Endothelial cell of umbilical vein (primary cell): ENCODE data around the gene TSPAN31.

ENCODE experiments used
- CTCF ChIP-seq, 2 donors: IDR thresholded peaks; 1 replicate in 1 of 2; 2 replicates in 1 of 2; pipeline ENCODE4 v1.5.1; 2011; ENCODE audit warnings: low read length in 2 of 2, mild to moderate bottlenecking in 2 of 2, moderate library complexity in 2 of 2, control low read depth in 1 of 2, inconsistent platforms in 1 of 2, low read depth in 1 of 2; ENCODE audit not compliant: insufficient read depth in 1 of 2; ENCODE audit errors: extremely low read depth in 1 of 2
- EZH2 ChIP-seq: IDR thresholded peaks from 2 replicates; pipeline ENCODE4 v1.6.1; 2012; ENCODE audit warnings: borderline replicate concordance, low read depth, mild to moderate bottlenecking, moderate library complexity, low read length, inconsistent platforms; ENCODE audit not compliant: severe bottlenecking
- JUN ChIP-seq: IDR thresholded peaks from 2 replicates; pipeline ENCODE4 v1.6.1; 2011; ENCODE audit warnings: borderline replicate concordance, low read depth; ENCODE audit not compliant: insufficient read length, insufficient read depth
- MAX ChIP-seq: IDR thresholded peaks from 2 replicates; pipeline ENCODE4 v1.6.1; 2011; ENCODE audit not compliant: insufficient read depth, insufficient read length
- POLR2A ChIP-seq: IDR thresholded peaks from 2 replicates; pipeline ENCODE4 v1.6.1; 2012; ENCODE audit warnings: low read depth, mild to moderate bottlenecking, control low read depth, low read length

GRCh38 chr12:57724936-57725740 lies 19.7 kb upstream of the TSPAN31 start:
- TF ChIP-seq POLR2A (no peak), CTCF (IDR thresholded peaks at IDR 0.05; ENCODE audit: extremely low read depth in 1 of 2, insufficient read depth in 1 of 2, low read depth in 1 of 2, low read length in 2 of 2) (no peak), EZH2 (no peak), MAX (no peak), JUN (no peak)
